IMR-90 (cell line): ENCODE results near the gene CPXM2.

ENCODE experiments used
- CEBPB ChIP-seq: IDR thresholded peaks from 2 replicates; pipeline ENCODE4 v1.6.1; 2012; ENCODE audit warnings: low read depth, low read length, improper control_type of control experiment
- CHD1 ChIP-seq: IDR thresholded peaks from 2 replicates; pipeline ENCODE4 v1.6.1; 2012; ENCODE audit warnings: low read depth, low read length, improper control_type of control experiment
- FOS ChIP-seq: fragments of 150-350 bp; IDR thresholded peaks from 2 replicates; pipeline ENCODE4 v1.6.1; 2016; ENCODE audit warnings: low read depth, low read length
- MAFK ChIP-seq: IDR thresholded peaks from 2 replicates; pipeline ENCODE4 v1.6.1; 2012; ENCODE audit warnings: low read depth, low read length, improper control_type of control experiment
- POLR2A ChIP-seq: IDR thresholded peaks from 2 replicates; pipeline ENCODE4 v1.6.1; 2012; ENCODE audit warnings: mild to moderate bottlenecking, low read depth, low read length
- RAD21 ChIP-seq: IDR thresholded peaks from 2 replicates; pipeline ENCODE4 v1.6.1; 2012; ENCODE audit warnings: low read length, improper control_type of control experiment
- RCOR1 ChIP-seq: IDR thresholded peaks from 2 replicates; pipeline ENCODE4 v1.6.1; 2012; ENCODE audit warnings: mild to moderate bottlenecking, low read length, improper control_type of control experiment; ENCODE audit not compliant: insufficient replicate concordance
- SMC3 ChIP-seq: fragments of 150-350 bp; IDR thresholded peaks from 2 replicates; pipeline ENCODE4 v1.6.1; 2016; ENCODE audit warnings: low read depth, mild to moderate bottlenecking, antibody characterized with exemption, low read length, moderate library complexity
- TF ChIP-seq, protein P1 (sequence below): conservative IDR thresholded peaks from 2 replicates; pipeline ENCODE4 v1.5.1; 2012; ENCODE audit warnings: mild to moderate bottlenecking, low read depth, low read length, improper control_type of control experiment
- TF ChIP-seq, protein P2 (sequence below): fragments of 150-350 bp; IDR thresholded peaks from 2 replicates; pipeline ENCODE4 v1.6.1; 2017; ENCODE audit warnings: mild to moderate bottlenecking, antibody characterized with exemption, low read length, low read depth

DNA sequence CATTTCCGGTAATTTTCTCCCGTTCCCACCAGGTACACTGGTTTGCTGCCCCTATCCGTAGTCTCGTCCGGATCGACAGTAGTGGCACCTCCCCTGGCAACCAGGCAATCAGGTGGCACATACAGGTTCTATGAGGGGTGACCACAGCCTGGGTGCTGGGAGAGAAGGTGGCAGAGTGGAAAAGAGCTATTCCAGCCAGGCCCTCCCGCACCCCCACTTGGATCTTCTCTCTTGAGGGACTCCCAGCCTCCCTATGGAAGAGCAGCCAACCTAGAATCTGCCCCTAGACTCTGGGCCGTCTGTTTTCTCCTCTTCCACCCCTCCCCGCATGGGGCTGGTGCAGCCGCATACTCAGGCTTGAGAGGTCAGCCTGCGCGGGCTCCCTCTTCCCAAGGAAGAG is 166.9 kb downstream of the CPXM2 start:
- TF ChIP-seq, protein P1, sequence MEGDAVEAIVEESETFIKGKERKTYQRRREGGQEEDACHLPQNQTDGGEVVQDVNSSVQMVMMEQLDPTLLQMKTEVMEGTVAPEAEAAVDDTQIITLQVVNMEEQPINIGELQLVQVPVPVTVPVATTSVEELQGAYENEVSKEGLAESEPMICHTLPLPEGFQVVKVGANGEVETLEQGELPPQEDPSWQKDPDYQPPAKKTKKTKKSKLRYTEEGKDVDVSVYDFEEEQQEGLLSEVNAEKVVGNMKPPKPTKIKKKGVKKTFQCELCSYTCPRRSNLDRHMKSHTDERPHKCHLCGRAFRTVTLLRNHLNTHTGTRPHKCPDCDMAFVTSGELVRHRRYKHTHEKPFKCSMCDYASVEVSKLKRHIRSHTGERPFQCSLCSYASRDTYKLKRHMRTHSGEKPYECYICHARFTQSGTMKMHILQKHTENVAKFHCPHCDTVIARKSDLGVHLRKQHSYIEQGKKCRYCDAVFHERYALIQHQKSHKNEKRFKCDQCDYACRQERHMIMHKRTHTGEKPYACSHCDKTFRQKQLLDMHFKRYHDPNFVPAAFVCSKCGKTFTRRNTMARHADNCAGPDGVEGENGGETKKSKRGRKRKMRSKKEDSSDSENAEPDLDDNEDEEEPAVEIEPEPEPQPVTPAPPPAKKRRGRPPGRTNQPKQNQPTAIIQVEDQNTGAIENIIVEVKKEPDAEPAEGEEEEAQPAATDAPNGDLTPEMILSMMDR: no peak
- no peak for TF ChIP-seq MAFK
- no peak for TF ChIP-seq CHD1
- TF ChIP-seq RAD21: no peak
- no peak for TF ChIP-seq CEBPB
- no peak for TF ChIP-seq POLR2A
- TF ChIP-seq, protein P2, sequence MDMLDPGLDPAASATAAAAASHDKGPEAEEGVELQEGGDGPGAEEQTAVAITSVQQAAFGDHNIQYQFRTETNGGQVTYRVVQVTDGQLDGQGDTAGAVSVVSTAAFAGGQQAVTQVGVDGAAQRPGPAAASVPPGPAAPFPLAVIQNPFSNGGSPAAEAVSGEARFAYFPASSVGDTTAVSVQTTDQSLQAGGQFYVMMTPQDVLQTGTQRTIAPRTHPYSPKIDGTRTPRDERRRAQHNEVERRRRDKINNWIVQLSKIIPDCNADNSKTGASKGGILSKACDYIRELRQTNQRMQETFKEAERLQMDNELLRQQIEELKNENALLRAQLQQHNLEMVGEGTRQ: no peak
- TF ChIP-seq FOS: no peak
- TF ChIP-seq SMC3: no peak
- no peak for TF ChIP-seq RCOR1
